ENCODE results near the gene ARMC7.

DNA sequence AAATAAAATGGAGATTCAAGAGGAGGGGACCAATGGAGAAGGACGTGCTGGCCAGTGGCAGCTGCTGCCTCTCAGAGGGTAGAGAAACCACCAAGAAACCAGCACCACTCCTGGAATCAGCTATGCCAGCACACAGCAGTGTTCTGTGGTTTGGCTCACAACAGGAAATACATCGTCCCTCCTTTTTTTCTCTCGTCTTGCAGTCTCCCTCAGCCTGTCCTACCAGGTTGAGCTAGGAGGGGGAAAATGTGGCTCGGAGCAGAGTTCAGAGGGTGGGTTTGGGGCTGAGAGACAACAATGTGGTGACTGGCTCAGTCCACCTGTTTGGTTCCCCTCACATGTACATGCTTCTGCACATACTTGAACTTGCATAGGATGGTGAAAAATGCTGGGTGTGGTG is 41.9 kb upstream of the ARMC7 start:
- TF ChIP-seq, protein P1, sequence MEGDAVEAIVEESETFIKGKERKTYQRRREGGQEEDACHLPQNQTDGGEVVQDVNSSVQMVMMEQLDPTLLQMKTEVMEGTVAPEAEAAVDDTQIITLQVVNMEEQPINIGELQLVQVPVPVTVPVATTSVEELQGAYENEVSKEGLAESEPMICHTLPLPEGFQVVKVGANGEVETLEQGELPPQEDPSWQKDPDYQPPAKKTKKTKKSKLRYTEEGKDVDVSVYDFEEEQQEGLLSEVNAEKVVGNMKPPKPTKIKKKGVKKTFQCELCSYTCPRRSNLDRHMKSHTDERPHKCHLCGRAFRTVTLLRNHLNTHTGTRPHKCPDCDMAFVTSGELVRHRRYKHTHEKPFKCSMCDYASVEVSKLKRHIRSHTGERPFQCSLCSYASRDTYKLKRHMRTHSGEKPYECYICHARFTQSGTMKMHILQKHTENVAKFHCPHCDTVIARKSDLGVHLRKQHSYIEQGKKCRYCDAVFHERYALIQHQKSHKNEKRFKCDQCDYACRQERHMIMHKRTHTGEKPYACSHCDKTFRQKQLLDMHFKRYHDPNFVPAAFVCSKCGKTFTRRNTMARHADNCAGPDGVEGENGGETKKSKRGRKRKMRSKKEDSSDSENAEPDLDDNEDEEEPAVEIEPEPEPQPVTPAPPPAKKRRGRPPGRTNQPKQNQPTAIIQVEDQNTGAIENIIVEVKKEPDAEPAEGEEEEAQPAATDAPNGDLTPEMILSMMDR (IDR thresholded peaks at IDR 0.05) = no peak
- no peak for TF ChIP-seq POLR2A (IDR thresholded peaks at IDR 0.05)

Measured in heart left ventricle (tissue), 13 donors.